Central memory CD8-positive, alpha-beta T cell (primary cell): Measurements from ENCODE around the gene TRPM5.

Experiments used
- ATAC-seq: fragments of 150-1000 bp; cut with Tn5 transposase; replicated peaks from 2 replicates; pipeline ENCODE4 v1.10.0; 2022; ENCODE audit warnings: mild to moderate bottlenecking, moderate FRiP score, moderate number of reproducible peaks; ENCODE audit not compliant: poor library complexity, severe bottlenecking; ENCODE audit errors: extremely low read depth
- DNase-seq, 2 donors: peaks; one replicate each; pipeline ENCODE4 v3.0.0; 2021; ENCODE audit warnings: low spot score in 2 of 2
- H3K27ac Mint-ChIP-seq: one replicate; pipeline ENCODE4 v1.8.0; 2022; ENCODE audit warnings: low read depth, mild to moderate bottlenecking, moderate library complexity, mixed read lengths
- H3K27me3 Mint-ChIP-seq: one replicate; pipeline ENCODE4 v1.8.0; 2022; ENCODE audit warnings: mixed read lengths
- H3K36me3 Mint-ChIP-seq: one replicate; pipeline ENCODE4 v1.8.0; 2022; ENCODE audit warnings: mild to moderate bottlenecking, moderate library complexity, mixed read lengths; ENCODE audit not compliant: insufficient read depth
- H3K4me1 Mint-ChIP-seq: one replicate; pipeline ENCODE4 v1.8.0; 2022; ENCODE audit warnings: mixed read lengths
- H3K4me3 Mint-ChIP-seq: one replicate; pipeline ENCODE4 v1.8.0; 2022; ENCODE audit warnings: mild to moderate bottlenecking, moderate library complexity, mixed read lengths
- H3K9me3 Mint-ChIP-seq: one replicate; pipeline ENCODE4 v1.8.0; 2022; ENCODE audit warnings: mixed read lengths

TRPM5 gene

GRCh38 chr11:2424811-2425495 is 19.4 kb downstream of the TRPM5 start:
- DNase-seq, result no peak
- H3K36me3 Mint-ChIP-seq, result no peaks in the 10 kb centered on the region
- no peaks in the 10 kb centered on the region for H3K27me3 Mint-ChIP-seq
- H3K27ac Mint-ChIP-seq, result no peak overlapping the region
- H3K4me3 Mint-ChIP-seq, result no peak overlapping the region
- no peaks in the 10 kb centered on the region for H3K9me3 Mint-ChIP-seq
- no peak for ATAC-seq
- H3K4me1 Mint-ChIP-seq, result no peaks in the 10 kb centered on the region

GRCh38 chr11:2423157-2424025 is 20.9 kb downstream of the TRPM5 start:
- ATAC-seq (no peak), DNase-seq (no peak)
- H3K27me3 Mint-ChIP-seq, result no peaks in the 10 kb centered on the region
- H3K9me3 Mint-ChIP-seq, result no peaks in the 10 kb centered on the region
- no peak overlapping the region for H3K4me3 Mint-ChIP-seq
- no peaks in the 10 kb centered on the region for H3K4me1 Mint-ChIP-seq
- H3K36me3 Mint-ChIP-seq, result no peaks in the 10 kb centered on the region
- no peak overlapping the region for H3K27ac Mint-ChIP-seq

- Mint-ChIP-seq H3K4me3 (no peak overlapping the region), H3K9me3 (no peaks in the 10 kb centered on the region), H3K36me3 (no peaks in the 10 kb centered on the region), H3K27ac (no peak overlapping the region), H3K4me1 (no peaks in the 10 kb centered on the region), H3K27me3 (no peaks in the 10 kb centered on the region)
- ATAC-seq, result no peak
- no peak for DNase-seq
These were observed 21.7 kb downstream of the TRPM5 start for GRCh38 chr11:2422461-2423156.

DNA sequence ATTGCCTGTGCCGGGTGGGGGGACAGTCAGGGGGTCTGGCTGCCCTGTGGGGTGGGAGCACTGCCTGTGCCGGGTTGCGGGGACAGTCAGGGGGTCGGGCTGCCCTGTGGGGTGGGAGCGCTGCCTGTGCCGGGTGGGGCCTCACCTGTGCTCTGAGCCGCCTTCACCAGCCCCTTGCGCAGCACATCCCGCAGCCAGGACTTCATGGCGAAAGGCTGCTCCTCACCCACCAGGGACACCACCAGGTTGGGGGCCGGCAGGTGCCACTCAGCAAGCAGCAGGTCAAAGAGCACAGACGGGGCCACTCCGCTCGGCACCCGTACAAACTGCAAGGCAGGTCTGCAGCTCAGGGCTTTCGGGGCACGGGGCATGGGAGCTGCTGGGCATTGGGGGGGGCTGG is 22.3 kb downstream of the TRPM5 start:
- DNase-seq (no peak), ATAC-seq (no peak)
- Mint-ChIP-seq H3K4me1 (no peaks in the 10 kb centered on the region), H3K27ac (no peak overlapping the region), H3K9me3 (no peaks in the 10 kb centered on the region), H3K4me3 (no peak overlapping the region), H3K27me3 (no peaks in the 10 kb centered on the region), H3K36me3 (no peaks in the 10 kb centered on the region)

- Mint-ChIP-seq H3K27me3 (no peaks in the 10 kb centered on the region), H3K27ac (no peak overlapping the region), H3K4me1 (no peaks in the 10 kb centered on the region), H3K4me3 (no peak overlapping the region), H3K36me3 (no peaks in the 10 kb centered on the region), H3K9me3 (no peaks in the 10 kb centered on the region)
- ATAC-seq, result no peak
- DNase-seq, result no peak
These were observed 22.9 kb downstream of the TRPM5 start for GRCh38 chr11:2421226-2421994.

GRCh38 chr11:2420502-2421225 is 23.6 kb downstream of the TRPM5 start:
- Mint-ChIP-seq H3K27ac (no peak overlapping the region), H3K4me3 (no peak overlapping the region), H3K27me3 (no peaks in the 10 kb centered on the region), H3K9me3 (no peaks in the 10 kb centered on the region), H3K4me1 (no peaks in the 10 kb centered on the region), H3K36me3 (no peaks in the 10 kb centered on the region)
- ATAC-seq, result peak; percentile 92
- peak; percentile 47 to 63 for DNase-seq

- no peak overlapping the region for H3K27ac Mint-ChIP-seq
- H3K27me3 Mint-ChIP-seq, result no peaks in the 10 kb centered on the region
- DNase-seq (peak; percentile 42 to 43), ATAC-seq (no peak)
- H3K9me3 Mint-ChIP-seq, result no peaks in the 10 kb centered on the region
- H3K4me1 Mint-ChIP-seq, result no peaks in the 10 kb centered on the region
- no peak overlapping the region for H3K4me3 Mint-ChIP-seq
- H3K36me3 Mint-ChIP-seq, result no peaks in the 10 kb centered on the region
These were observed 24.4 kb downstream of the TRPM5 start for GRCh38 chr11:2419638-2420501.

GRCh38 chr11:2418693-2419360 is 25.5 kb downstream of the TRPM5 start:
- H3K27ac Mint-ChIP-seq, result no peak overlapping the region
- H3K9me3 Mint-ChIP-seq, result no peaks in the 10 kb centered on the region
- DNase-seq (no peak), ATAC-seq (no peak)
- H3K4me3 Mint-ChIP-seq, result no peak overlapping the region
- no peaks in the 10 kb centered on the region for H3K4me1 Mint-ChIP-seq
- H3K27me3 Mint-ChIP-seq, result no peaks in the 10 kb centered on the region
- H3K36me3 Mint-ChIP-seq, result no peaks in the 10 kb centered on the region

DNA sequence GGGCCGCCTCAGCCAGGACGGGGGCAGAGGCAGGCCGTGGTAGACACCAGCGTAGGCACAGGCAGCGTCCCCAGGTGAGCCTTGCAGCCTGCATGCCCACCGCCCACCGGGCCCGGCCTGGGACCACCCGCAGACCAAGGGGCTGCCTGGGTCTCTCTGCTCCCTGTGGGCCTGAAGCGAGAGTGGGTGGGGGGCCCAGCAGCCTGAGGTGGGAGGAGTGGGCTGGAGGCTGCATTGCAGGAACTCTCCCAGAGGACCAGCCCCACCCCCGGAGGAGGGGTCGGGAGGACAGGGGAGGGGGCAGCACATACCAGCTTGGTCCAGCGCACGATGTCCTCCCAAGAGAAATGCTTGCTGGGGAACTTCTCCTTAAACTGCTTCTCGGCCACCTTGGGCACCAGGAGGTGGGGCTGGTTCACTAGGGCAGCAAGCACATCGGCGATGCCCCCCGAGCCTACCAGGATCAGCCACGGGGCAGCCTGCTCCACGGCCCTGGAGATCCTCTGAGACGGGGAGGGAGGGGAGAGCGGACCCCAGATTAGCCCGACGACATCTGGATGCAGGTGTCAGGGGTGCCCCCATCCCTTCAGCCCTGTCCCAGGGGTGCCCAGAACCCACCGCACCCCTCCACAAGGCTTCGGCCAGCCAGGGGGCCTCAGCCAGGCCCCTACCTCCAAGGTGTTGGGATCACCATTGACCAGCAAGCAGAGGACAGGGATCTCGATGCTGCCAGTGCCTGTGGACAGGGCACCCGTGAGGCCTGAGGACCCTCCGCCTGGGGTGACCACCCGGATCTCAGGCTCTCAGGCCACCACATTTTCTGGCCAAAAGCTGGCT is 26.2 kb downstream of the TRPM5 start:
- no peaks in the 10 kb centered on the region for H3K36me3 Mint-ChIP-seq
- ATAC-seq, result no peak

GRCh38 chr11:2416765-2417164 is 27.5 kb downstream of the TRPM5 start:
- H3K9me3 Mint-ChIP-seq, result no peaks in the 10 kb centered on the region

More for the DNA sequence above, 26.2 kb downstream of the TRPM5 start:
- Mint-ChIP-seq H3K27ac (no peak overlapping the region), H3K4me1 (no peaks in the 10 kb centered on the region), H3K27me3 (no peaks in the 10 kb centered on the region), H3K4me3 (no peak overlapping the region), H3K9me3 (no peaks in the 10 kb centered on the region)
- no peak for DNase-seq

More at GRCh38 chr11:2416765-2417164, 27.5 kb downstream of the TRPM5 start:
- Mint-ChIP-seq H3K36me3 (peaks cover 2% of the 10 kb centered on the region), H3K27me3 (no peaks in the 10 kb centered on the region), H3K4me3 (no peak overlapping the region), H3K27ac (no peak overlapping the region), H3K4me1 (no peaks in the 10 kb centered on the region)
- ATAC-seq, result no peak
- no peak for DNase-seq
